SU-DHL-6 (cell line): ENCODE results near the gene CKS1B.

Source experiments
- EZH2phosphoT487 ChIP-seq: fragments of 200-600 bp; sonication (generic), shearing (Covaris generic); conservative IDR thresholded peaks from 2 replicates; pipeline ENCODE4 v1.6.1; 2018; ENCODE audit warnings: mild to moderate bottlenecking, antibody characterized with exemption, low read length, moderate library complexity, mixed read lengths
- TF ChIP-seq, protein P1 (sequence below): fragments of 200-600 bp; sonication (generic); IDR thresholded peaks from one replicate; pipeline ENCODE4 v1.5.1; 2017; ENCODE audit warnings: antibody characterized with exemption, mild to moderate bottlenecking, low read length, moderate library complexity; ENCODE audit not compliant: insufficient read depth, poor library complexity, severe bottlenecking

- TF ChIP-seq, protein P1, sequence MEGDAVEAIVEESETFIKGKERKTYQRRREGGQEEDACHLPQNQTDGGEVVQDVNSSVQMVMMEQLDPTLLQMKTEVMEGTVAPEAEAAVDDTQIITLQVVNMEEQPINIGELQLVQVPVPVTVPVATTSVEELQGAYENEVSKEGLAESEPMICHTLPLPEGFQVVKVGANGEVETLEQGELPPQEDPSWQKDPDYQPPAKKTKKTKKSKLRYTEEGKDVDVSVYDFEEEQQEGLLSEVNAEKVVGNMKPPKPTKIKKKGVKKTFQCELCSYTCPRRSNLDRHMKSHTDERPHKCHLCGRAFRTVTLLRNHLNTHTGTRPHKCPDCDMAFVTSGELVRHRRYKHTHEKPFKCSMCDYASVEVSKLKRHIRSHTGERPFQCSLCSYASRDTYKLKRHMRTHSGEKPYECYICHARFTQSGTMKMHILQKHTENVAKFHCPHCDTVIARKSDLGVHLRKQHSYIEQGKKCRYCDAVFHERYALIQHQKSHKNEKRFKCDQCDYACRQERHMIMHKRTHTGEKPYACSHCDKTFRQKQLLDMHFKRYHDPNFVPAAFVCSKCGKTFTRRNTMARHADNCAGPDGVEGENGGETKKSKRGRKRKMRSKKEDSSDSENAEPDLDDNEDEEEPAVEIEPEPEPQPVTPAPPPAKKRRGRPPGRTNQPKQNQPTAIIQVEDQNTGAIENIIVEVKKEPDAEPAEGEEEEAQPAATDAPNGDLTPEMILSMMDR, result no peak
- no peak for TF ChIP-seq EZH2phosphoT487
These were observed 14.8 kb downstream of the CKS1B start for GRCh38 chr1:154989195-154989860.
